DOHH2 (cell line): ENCODE results near the gene WNT7A.

Experiments used
- CTCF ChIP-seq: fragments of 200-600 bp; sonication (generic); IDR thresholded peaks from one replicate; pipeline ENCODE4 v1.5.1; 2014; ENCODE audit warnings: antibody characterized with exemption, mild to moderate bottlenecking, low read depth, low read length; ENCODE audit not compliant: poor library complexity, severe bottlenecking
- EZH2phosphoT487 ChIP-seq: fragments of 200-600 bp; sonication (generic); IDR thresholded peaks from 2 replicates; pipeline ENCODE4 v1.6.1; 2017; ENCODE audit warnings: borderline replicate concordance, mild to moderate bottlenecking, antibody characterized with exemption, low read length, moderate library complexity, mixed read lengths

- no peak for TF ChIP-seq CTCF
- no peak for TF ChIP-seq EZH2phosphoT487
These were observed 22.2 kb upstream of the WNT7A start for GRCh38 chr3:13901935-13902584.
